ENCODE data around the gene SYNE2. TPM values are rescaled to one million over a fixed set of nuclear protein-coding genes. Genes with fewer than 3 reads are reported as not detected.
"Not testable (repeated sequence)": the region's sequence is repeated elsewhere in the genome, so short reads cannot be mapped to it uniquely, and the experiment has no call there.

SYNE2 gene
- total and polyA plus RNA-seq, 4 donors = 14.7 to 197 (median 99.1) TPM

GRCh38 chr14:64159588-64159987 is 306.8 kb downstream of the SYNE2 start:
- Histone ChIP-seq H3K27me3 (ENCODE audit: control insufficient read depth in 1 of 2, insufficient read depth in 2 of 2, low read length in 1 of 2) (no peaks in the 10 kb centered on the region), H3K27ac (ENCODE audit: low read depth in 1 of 2, low read length in 2 of 2) (no peak overlapping the region), H3K4me1 (ENCODE audit: control insufficient read depth in 1 of 2, insufficient read depth in 2 of 2, low read length in 2 of 2) (no peaks in the 10 kb centered on the region), H3K4me3 (ENCODE audit: low read length in 2 of 2) (no peak overlapping the region), H3K9me3 (ENCODE audit: control insufficient read depth, low read length) (no peaks in the 10 kb centered on the region), H3K36me3 (ENCODE audit: control insufficient read depth in 1 of 2, insufficient read depth in 2 of 2, low read length in 1 of 2) (peaks cover 4 to 7% of the 10 kb centered on the region in 2 donors)
- no peak for ATAC-seq (ENCODE audit: low FRiP score)
- WGBS, 2 donors = 96% methylated on average over 3 of the region's 3 CpGs
- intact Hi-C loops (cut with DNase I) = no loop called here
- no peak for DNase-seq

DNA sequence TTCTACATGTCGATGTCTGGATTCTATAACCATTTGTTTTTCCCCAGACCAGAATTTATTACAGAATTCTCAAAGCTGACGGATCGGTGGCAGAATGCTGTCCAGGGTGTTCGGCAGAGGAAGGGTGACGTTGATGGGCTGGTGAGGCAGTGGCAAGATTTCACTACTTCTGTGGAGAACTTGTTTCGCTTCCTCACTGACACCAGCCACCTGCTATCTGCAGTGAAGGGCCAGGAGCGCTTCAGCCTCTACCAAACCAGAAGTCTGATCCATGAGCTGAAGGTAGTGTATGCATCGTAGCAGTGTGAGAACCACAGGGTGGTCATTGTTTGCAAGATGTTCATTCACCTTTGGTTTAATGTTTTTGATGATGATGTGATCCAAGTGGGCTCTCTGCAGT is 317.4 kb downstream of the SYNE2 start:
- DNase-seq (no peak), ATAC-seq (ENCODE audit: low FRiP score) (no peak)
- H3K4me3 ChIP-seq (ENCODE audit: low read length in 2 of 2) = no peak overlapping the region
- peaks cover 0 to 9% of the 10 kb centered on the region in 2 donors for H3K36me3 ChIP-seq (ENCODE audit: control insufficient read depth in 1 of 2, insufficient read depth in 2 of 2, low read length in 1 of 2)
- no peak overlapping the region for H3K27ac ChIP-seq (ENCODE audit: low read depth in 1 of 2, low read length in 2 of 2)
- intact Hi-C loops (cut with DNase I) = no loop called here
- 92 to 96% methylated on average over 8 of the region's 8 CpGs for WGBS, 2 donors
- no peaks in the 10 kb centered on the region for H3K27me3 ChIP-seq (ENCODE audit: control insufficient read depth in 1 of 2, insufficient read depth in 2 of 2, low read length in 1 of 2)
- no peaks in the 10 kb centered on the region for H3K9me3 ChIP-seq (ENCODE audit: control insufficient read depth, low read length)
- H3K4me1 ChIP-seq (ENCODE audit: control insufficient read depth in 1 of 2, insufficient read depth in 2 of 2, low read length in 2 of 2) = no peaks in the 10 kb centered on the region

DNA sequence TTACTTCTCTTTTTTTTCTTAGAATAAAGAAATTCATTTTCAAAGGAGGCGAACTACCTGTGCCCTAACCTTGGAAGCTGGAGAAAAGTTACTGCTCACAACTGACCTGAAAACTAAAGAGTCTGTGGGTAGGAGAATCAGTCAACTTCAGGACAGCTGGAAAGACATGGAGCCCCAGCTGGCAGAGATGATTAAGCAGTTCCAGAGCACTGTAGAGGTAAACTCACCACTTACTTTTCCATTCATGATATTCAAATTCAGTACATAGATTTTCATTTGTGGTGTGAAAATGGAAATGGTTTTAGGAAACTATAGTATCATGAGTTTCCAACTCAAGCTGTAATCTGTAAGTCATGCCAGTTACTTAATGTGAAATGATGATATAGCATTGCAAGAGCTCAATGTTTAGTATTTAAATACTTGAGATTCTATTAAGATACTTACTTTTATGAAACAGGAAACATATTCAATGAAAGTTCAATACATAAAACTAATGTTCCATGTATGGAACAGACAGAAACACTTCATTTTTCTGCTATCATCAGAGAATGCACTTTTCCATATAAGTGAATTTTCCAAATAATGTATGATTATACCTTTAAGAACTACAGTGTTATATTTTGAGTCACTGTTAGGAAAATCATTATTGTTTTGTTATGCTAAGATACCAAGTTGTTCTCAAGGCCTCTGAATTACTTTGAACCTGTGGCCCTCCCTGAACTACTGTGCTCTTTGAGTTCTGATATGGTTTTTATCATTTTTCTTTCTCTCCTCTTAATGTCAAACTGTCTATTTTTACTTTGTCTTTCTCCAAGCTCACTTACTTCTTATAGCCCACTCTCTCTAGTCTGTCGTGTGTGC is 322.3 kb downstream of the SYNE2 start:
- 80 to 86% methylated on average over 2 of the region's 2 CpGs for WGBS, 2 donors

GRCh38 chr14:64176330-64176729 is 323.5 kb downstream of the SYNE2 start:
- H3K9me3 ChIP-seq (ENCODE audit: control insufficient read depth, low read length) = no peaks in the 10 kb centered on the region
- DNase-seq (no peak), ATAC-seq (ENCODE audit: low FRiP score) (no peak)
- no peaks in the 10 kb centered on the region for H3K36me3 ChIP-seq (ENCODE audit: control insufficient read depth in 1 of 2, insufficient read depth in 2 of 2, low read length in 1 of 2)
- H3K27me3 ChIP-seq (ENCODE audit: control insufficient read depth in 1 of 2, insufficient read depth in 2 of 2, low read length in 1 of 2) = no peaks in the 10 kb centered on the region
- no peak overlapping the region for H3K4me3 ChIP-seq (ENCODE audit: low read length in 2 of 2)
- H3K4me1 ChIP-seq (ENCODE audit: control insufficient read depth in 1 of 2, insufficient read depth in 2 of 2, low read length in 2 of 2) = no peaks in the 10 kb centered on the region
- WGBS, 2 donors = 96 to 97% methylated on average over 2 of the region's 2 CpGs
- H3K27ac ChIP-seq (ENCODE audit: low read depth in 1 of 2, low read length in 2 of 2) = no peak overlapping the region
- intact Hi-C loops (cut with DNase I) = no loop called here

More for the DNA sequence above, 322.3 kb downstream of the SYNE2 start:
- H3K9me3 ChIP-seq (ENCODE audit: control insufficient read depth, low read length) = no peaks in the 10 kb centered on the region
- no peak overlapping the region for H3K27ac ChIP-seq (ENCODE audit: low read depth in 1 of 2, low read length in 2 of 2)
- ATAC-seq (ENCODE audit: low FRiP score) (no peak), DNase-seq (no peak)
- no peaks in the 10 kb centered on the region for H3K4me1 ChIP-seq (ENCODE audit: control insufficient read depth in 1 of 2, insufficient read depth in 2 of 2, low read length in 2 of 2)
- intact Hi-C loops (cut with DNase I) = no loop called here
- H3K36me3 ChIP-seq (ENCODE audit: control insufficient read depth in 1 of 2, insufficient read depth in 2 of 2, low read length in 1 of 2) = peaks cover 0 to 4% of the 10 kb centered on the region in 2 donors
- H3K4me3 ChIP-seq (ENCODE audit: low read length in 2 of 2) = no peak overlapping the region
- H3K27me3 ChIP-seq (ENCODE audit: control insufficient read depth in 1 of 2, insufficient read depth in 2 of 2, low read length in 1 of 2) = no peaks in the 10 kb centered on the region

- DNase-seq = no peak
- Histone ChIP-seq H3K36me3 (ENCODE audit: control insufficient read depth in 1 of 2, insufficient read depth in 2 of 2, low read length in 1 of 2) (peaks cover 0 to 2% of the 10 kb centered on the region in 2 donors), H3K4me3 (ENCODE audit: low read length in 2 of 2) (no peak overlapping the region), H3K27ac (ENCODE audit: low read depth in 1 of 2, low read length in 2 of 2) (no peak overlapping the region), H3K27me3 (ENCODE audit: control insufficient read depth in 1 of 2, insufficient read depth in 2 of 2, low read length in 1 of 2) (no peaks in the 10 kb centered on the region), H3K4me1 (ENCODE audit: control insufficient read depth in 1 of 2, insufficient read depth in 2 of 2, low read length in 2 of 2) (no peaks in the 10 kb centered on the region), H3K9me3 (ENCODE audit: control insufficient read depth, low read length) (no peaks in the 10 kb centered on the region)
- intact Hi-C loops (cut with DNase I) = no loop called here
- ATAC-seq (ENCODE audit: low FRiP score) = no peak
- WGBS, 2 donors = 89 to 92% methylated on average over 3 of the region's 3 CpGs
Measured at GRCh38 chr14:64178814-64179213, 326.0 kb downstream of the SYNE2 start.

- H3K27ac ChIP-seq (ENCODE audit: low read depth in 1 of 2, low read length in 2 of 2); H3K4me1 ChIP-seq (ENCODE audit: control insufficient read depth in 1 of 2, insufficient read depth in 2 of 2, low read length in 2 of 2); H3K4me3 ChIP-seq (ENCODE audit: low read length in 2 of 2); H3K9me3 ChIP-seq (ENCODE audit: control insufficient read depth, low read length); intact Hi-C loops (cut with DNase I); H3K36me3 ChIP-seq (ENCODE audit: control insufficient read depth in 1 of 2, insufficient read depth in 2 of 2, low read length in 1 of 2); DNase-seq; H3K27me3 ChIP-seq (ENCODE audit: control insufficient read depth in 1 of 2, insufficient read depth in 2 of 2, low read length in 1 of 2); ATAC-seq (ENCODE audit: low FRiP score): not testable (repeated sequence)
- WGBS, 2 donors = 97% methylated on average over 34 to 40 of the region's 40 CpGs
Measured at GRCh38 chr14:64182908-64183307, 330.1 kb downstream of the SYNE2 start.

GRCh38 chr14:64184103-64184729 is 331.4 kb downstream of the SYNE2 start:
- no peaks in the 10 kb centered on the region for H3K27me3 ChIP-seq (ENCODE audit: control insufficient read depth in 1 of 2, insufficient read depth in 2 of 2, low read length in 1 of 2)
- intact Hi-C loops (cut with DNase I) = no loop called here
- H3K4me3 ChIP-seq (ENCODE audit: low read length in 2 of 2) = no peak overlapping the region
- no peaks in the 10 kb centered on the region for H3K4me1 ChIP-seq (ENCODE audit: control insufficient read depth in 1 of 2, insufficient read depth in 2 of 2, low read length in 2 of 2)
- WGBS, 2 donors = 83 to 88% methylated on average over 7 of the region's 7 CpGs
- H3K27ac ChIP-seq (ENCODE audit: low read depth in 1 of 2, low read length in 2 of 2) = no peak overlapping the region
- no peak for ATAC-seq (ENCODE audit: low FRiP score)
- DNase-seq = no peak
- peaks cover 0 to 5% of the 10 kb centered on the region in 2 donors for H3K36me3 ChIP-seq (ENCODE audit: control insufficient read depth in 1 of 2, insufficient read depth in 2 of 2, low read length in 1 of 2)
- no peaks in the 10 kb centered on the region for H3K9me3 ChIP-seq (ENCODE audit: control insufficient read depth, low read length)

DNA sequence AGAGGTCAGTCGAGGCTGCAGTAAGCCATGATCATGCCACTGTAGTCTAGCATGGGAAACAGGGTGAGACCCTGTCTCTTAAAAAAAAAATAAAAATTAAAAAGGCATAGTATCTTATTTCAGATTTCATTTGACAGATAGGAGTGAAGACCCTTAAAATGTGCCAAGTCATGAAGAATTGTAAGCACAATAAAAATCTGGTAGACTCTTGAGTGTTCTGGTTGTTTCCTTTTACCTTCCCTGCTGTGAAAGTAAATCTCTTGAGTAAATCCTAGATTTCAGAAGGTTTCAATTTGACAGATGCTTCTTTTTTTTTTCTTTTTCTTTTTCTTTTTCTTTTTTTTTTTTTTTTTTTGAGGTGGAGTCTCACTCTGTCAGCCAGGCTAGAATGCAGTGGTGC is 332.4 kb downstream of the SYNE2 start:
- H3K4me1 ChIP-seq (ENCODE audit: control insufficient read depth in 1 of 2, insufficient read depth in 2 of 2, low read length in 2 of 2) = no peaks in the 10 kb centered on the region
- 96 to 97% methylated on average over 1 of the region's 1 CpG for WGBS, 2 donors
- no peak for DNase-seq
- peaks cover 0 to 5% of the 10 kb centered on the region in 2 donors for H3K36me3 ChIP-seq (ENCODE audit: control insufficient read depth in 1 of 2, insufficient read depth in 2 of 2, low read length in 1 of 2)
- H3K27ac ChIP-seq (ENCODE audit: low read depth in 1 of 2, low read length in 2 of 2) = no peak overlapping the region
- H3K4me3 ChIP-seq (ENCODE audit: low read length in 2 of 2) = no peak overlapping the region
- no peak for ATAC-seq (ENCODE audit: low FRiP score)
- H3K27me3 ChIP-seq (ENCODE audit: control insufficient read depth in 1 of 2, insufficient read depth in 2 of 2, low read length in 1 of 2) = no peaks in the 10 kb centered on the region
- H3K9me3 ChIP-seq (ENCODE audit: control insufficient read depth, low read length) = no peaks in the 10 kb centered on the region
- intact Hi-C loops (cut with DNase I) = no loop called here

Measured in aorta (tissue), 5 donors.